GM21737 (cell line): ENCODE data around the gene TMEM74B.
"Not testable (repeated sequence)": the region's sequence is repeated elsewhere in the genome, so short reads cannot be mapped to it uniquely, and the experiment has no call there.

Experiments
- ATAC-seq: cut with Tn5 transposase; IDR thresholded peaks from one replicate; pipeline ENCODE4 v1.9.1; 2021; ENCODE audit warnings: mild to moderate bottlenecking, moderate library complexity; ENCODE audit not compliant: unreplicated experiment

Gene TMEM74B

GRCh38 chr20:1149812-1150211 is 35.0 kb downstream of the TMEM74B start:
- not testable (repeated sequence) for ATAC-seq

- no peak for ATAC-seq
Observed at GRCh38 chr20:1146957-1147356, 37.8 kb downstream of the TMEM74B start.

GRCh38 chr20:1144401-1145172 is 40.2 kb downstream of the TMEM74B start:
- ATAC-seq: no peak

- ATAC-seq: no peak
Observed at GRCh38 chr20:1137236-1137635, 47.5 kb downstream of the TMEM74B start.

- no peak for ATAC-seq
Observed at GRCh38 chr20:1134836-1135235, 49.9 kb downstream of the TMEM74B start.

- ATAC-seq: no peak
Observed at GRCh38 chr20:1134355-1134754, 50.4 kb downstream of the TMEM74B start.

- ATAC-seq: no peak
Observed at GRCh38 chr20:1131354-1131753, 53.4 kb downstream of the TMEM74B start.

- ATAC-seq: no peak
Observed at GRCh38 chr20:1130847-1131246, 53.9 kb downstream of the TMEM74B start.
